HG03342 (cell line): ENCODE data around the gene DDO.

Experiments used
- ATAC-seq: cut with Tn5 transposase; IDR thresholded peaks from one replicate; pipeline ENCODE4 v1.9.1; 2021; ENCODE audit warnings: mild to moderate bottlenecking, moderate library complexity; ENCODE audit not compliant: unreplicated experiment

The DDO gene

DNA sequence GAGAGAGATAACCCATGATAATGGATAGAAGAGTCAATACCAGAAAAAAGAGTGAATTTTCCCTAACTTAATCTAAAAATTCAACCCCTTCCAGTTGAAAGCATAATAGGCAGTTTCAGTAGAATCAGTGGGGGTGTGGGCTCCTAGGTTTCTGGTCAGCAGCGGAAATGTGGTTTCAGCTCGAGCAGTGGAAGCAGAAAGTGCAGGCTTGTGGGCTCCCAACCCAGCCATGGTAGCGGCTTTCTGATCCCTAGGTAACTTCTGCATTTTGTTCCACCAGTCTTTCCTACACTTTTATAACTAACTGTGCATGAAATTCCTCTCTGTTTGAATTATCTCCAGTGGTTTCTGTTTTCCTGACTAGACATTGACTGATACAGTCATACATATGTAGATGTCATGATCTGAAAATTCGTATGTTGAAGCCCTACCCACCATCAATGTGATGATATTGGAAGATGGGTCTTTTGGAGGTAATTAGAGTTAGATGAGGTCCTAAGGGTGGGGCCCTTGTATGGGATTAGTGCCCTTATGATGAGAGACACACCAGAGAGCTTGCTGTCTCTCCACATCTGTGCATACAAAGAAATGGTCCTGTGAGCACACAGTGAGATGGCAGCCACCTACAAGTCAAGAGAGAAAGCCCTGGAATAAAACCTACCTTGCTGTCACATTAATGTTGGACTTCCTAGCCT is 6.5 kb upstream of the DDO start:
- ATAC-seq: no peak

DNA sequence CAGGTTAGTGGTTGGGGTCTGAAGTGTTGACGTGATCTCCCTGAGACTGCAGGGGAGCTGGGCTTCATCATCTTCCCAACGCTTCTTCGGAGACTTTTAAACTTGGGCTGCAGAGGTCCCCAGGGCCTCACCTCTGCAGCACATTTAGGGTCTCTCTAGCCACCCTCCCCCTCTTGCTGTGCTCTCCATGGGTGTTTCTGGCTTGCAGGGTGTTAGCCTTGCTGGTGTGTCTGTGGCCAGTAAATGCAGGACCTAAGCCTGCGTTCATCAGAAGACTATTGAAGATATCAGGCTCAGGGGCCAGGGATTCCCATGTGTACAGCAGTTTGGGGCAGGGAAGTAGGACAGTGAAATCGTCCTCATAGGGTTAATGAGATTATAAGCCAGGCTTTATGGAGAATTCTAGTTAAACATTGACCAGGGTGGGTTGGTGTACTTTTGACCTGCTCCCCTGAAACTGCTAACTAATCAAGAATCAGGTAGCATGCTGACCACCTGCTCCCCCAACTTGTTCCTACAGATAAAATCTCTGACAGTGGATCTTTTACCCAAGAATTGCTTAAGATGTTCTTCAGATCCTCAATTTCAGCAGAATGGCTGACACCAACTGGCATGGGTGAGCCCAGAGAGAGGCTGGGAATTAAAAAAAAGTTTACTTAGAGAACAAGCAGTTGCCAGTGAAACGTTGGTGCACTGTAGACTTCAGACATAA is 3.8 kb upstream of the DDO start:
- ATAC-seq: no peak

DNA sequence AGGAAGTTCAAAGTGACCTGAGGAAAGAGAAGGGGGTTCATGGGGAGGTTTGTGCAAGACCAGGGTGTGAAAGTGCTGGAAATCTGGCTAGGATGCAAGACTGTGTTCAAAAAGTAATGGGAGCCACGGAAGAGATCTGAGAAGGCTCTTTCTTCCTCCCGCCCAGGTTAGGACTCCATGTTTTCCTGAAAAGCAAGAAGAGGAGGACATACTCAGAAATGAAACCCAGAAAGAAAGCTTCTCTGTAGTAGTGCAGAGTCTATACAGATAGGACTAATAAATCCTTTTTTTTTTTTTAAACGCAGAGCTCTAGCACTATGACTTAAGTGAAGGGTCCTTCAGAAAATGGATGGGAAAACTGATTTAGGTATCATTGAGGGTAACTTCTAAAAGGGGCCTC is 3.2 kb upstream of the DDO start:
- no peak for ATAC-seq

DNA sequence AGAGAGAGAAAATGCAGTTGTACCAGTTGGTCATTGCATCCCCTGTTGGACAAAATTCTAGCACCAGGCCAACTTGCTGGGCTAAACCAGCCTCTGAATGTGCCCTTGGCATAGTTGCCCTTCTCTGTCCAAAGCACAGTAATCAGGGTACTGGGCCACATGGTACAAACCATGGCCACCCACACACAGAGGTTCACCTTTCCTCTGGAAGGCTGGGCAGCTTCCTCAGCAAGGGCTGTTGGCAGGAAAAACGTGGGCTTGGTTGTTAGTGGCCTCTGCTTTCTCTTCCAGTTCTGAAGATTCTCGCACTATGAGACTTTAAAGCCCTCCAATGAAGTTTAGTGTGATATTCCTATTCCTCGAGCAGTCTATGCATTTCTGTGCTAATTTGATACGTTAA is 706 bp downstream of the DDO start:
- ATAC-seq: no peak

DNA sequence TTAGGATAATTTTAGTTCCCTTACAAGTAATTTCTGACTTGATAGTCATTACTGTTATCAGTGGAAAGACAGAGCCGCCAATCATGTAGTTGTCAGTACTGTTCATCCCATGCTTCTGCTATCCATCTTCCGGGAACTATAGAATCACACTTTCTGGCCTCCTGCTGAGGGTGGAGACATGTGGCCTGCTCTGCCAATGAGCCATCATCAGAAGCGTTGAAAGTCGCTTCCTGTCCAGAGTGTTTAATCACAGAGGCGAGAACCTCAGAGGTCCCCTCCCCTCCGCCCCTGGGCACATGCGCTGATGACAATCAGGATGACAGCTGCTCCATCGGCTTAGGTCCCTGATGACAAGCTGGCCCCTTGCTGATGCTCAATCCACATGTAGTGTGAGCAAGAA is 3.0 kb downstream of the DDO start:
- ATAC-seq: no peak

DNA sequence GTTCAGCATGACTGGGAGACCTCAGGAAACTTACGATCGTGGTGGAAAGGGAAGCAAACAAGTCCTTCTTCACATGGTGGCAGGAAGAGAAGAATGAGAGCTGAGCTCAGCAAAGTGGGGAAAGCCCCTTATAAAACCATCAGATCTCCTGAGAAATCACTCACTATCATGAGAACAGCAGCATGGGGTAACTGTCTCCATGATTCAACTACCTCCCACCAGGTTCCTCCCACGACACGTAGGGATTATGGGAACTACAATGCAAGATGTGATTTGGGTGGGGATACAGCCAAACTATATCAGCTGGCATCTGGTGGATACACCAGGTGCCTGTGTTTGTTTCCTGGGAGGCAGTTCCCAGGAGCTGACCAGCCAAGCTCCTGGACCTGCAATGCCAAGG is 4.9 kb downstream of the DDO start:
- ATAC-seq: no peak

DNA sequence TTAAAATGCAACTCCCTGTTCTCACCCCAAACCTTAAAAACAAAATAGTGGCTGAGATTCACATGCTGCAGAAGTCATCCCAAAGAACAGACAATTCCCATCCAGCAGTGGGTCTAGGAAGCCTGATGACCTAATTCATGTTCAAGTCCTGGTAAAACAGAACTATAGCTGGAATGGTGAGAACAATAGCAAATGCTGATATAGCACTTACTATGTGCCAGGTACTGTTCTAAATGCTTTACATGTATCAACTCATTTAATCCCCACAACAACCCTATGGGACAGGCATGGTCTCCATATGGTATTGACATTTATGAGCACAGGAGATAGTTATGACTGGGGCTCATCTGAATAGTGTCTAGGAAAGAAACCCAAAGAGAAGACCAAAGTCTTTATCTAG is 5.6 kb downstream of the DDO start:
- ATAC-seq: no peak

DNA sequence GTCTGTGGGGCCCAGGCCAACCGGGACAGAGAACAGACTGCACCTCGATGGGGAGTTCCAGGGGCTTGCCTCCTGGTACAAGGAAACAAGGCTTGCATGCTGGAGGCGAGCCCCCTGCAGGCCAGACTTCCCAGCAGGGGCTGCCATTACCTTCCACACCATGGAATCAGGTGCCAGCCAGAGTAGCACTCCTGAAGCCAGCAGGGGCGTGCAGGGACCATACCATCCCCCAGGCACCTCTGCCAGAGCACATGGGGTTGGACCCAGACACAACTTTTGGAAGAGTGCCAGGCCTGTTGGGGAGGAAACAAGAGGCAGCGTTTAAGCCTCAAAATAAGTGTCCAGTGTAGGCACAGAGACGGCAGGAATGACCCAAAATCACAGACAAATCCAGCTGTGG is 6.5 kb downstream of the DDO start:
- ATAC-seq: no peak

DNA sequence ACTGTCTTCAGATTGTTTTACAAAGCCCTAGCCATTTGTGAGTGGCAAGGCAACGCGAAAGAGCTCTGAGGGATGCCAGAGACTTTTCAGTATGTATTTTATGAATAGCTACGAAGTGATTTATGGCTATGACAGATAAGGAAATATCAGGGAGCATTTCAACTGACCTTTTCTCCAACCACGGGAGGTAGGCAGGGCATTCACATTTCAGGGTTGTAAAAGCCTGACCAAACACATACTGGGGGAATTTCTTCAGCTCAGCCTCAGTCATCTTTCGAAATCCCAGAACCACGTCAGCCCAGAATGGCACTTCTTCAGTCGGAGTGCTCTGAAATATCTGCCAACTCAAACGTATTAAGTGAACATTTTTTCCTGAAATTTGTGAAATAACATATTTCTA is 10.8 kb downstream of the DDO start:
- ATAC-seq: no peak

DNA sequence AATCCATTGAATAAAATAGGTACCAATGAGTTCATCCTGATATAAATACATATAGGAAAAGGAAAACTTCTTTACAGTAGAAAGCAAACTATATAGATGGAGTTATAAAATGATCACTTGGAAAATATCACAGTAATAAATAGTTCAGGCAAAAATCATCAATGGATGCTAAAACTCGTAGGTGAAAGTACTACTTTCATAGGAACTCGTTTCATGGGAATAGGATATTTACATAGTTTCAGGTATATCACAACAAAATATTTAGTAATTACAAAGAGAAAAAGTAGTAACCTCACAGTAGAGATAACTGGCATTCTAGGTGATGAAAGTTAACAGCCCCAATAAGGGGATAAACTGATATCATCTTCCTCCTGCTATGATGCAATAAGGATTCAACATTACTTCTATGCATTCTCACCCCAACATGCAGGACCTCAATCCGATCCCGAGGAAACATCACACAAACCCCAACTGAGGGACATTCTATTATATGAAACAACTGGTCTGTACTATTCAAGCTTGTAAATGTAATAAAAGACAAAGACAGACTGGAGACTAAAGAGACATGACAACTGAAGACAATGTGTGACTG is 13.7 kb downstream of the DDO start:
- ATAC-seq: no peak

DNA sequence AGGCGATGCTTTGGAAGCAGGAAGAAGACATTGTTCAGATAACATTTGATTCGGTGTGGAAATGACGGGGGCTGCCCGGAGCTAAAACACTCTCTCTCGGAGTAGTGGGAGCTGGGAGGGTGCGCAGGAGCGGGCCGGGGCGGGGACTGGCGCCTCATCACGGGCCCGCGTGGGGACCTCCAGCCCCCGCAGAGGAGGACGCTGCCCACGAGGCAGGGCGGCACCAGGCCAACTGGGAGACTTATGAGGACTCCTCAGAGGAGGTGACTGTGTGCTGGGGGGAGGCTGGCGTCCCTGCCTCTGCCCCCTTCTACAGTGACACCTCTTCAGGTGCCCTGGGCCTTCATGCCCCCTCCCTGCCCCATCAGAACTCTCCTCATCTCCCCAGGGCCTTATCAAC is 15.2 kb downstream of the DDO start:
- ATAC-seq: no peak

DNA sequence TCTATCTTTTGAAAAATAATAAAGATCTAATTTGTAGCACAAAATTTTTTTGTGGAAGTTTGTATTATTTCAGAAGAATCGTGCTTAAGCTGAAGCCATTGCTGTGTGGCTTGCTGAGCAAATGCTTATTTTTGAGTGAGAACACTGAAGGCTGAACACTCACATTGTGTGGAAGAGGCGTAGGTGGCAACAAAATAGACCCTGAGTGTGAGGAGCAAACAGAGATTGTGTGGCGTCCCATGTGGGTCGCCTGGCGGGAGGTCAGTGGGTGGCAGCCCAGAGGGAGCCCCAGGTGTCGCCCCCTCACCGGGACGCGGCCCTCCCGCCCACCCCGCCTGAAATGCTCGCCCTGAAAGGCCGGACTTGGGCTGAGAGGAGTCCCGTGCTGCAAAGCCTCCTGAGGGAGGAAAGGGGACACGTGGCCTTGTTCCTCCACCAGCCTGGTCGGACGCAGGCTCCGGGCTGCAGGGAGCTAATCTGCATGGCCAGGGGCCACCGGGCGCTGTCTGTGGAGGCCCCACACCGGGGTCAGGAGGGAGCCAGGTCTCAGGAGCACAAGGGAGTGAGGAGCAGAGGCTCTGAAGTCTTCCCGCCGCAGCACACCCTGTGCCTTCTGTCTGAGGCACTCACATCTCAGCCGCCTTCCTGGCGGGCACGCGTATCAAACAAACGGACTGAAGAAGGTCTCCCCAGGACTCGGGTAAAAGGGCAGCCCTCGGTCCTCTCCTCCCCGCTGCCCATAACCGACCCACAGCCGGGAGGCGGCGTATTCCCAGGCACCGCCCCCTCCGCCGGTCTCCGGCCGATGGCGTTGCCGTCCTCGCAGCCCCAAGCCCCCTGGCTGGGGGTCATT is 15.9 kb downstream of the DDO start:
- no peak for ATAC-seq

DNA sequence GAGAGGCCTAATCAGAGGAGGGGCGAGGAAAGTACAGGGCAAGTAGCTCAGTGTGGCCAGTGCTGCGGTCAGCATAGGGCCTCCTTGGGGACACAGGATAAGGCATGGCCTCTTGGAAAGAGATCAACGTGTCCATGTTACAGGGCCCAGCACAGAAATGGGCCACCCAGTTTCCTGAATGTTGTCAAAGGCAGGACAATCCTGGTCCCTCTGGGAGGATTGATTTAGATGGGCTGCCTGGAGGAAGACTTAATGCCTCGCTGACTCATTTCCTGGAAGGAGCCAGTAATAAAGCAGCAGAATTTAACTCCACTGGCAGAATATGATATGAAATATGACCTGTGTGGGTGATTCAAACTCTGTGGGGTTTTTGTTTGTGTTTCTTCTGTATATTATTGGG is 16.6 kb downstream of the DDO start:
- ATAC-seq: no peak

DNA sequence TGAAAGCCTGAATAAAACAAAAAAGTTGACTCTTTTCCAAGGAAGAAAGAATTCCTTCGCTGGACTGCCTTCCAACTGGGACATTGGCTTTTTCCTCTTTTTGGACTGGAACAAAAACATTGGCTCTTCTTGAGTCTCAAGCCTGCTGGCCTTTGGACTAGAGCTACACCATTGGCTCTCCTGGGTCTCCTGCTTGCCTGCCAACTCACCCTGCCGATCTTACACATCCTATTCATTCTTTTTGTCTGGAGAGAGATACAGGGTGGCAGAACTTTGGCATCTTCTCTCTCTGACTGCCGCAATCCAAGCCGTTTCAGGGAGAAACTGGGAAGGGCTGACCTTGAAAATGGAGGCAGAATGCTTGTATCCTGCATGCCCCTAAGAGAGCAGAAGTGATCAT is 20.2 kb downstream of the DDO start:
- ATAC-seq: no peak

DNA sequence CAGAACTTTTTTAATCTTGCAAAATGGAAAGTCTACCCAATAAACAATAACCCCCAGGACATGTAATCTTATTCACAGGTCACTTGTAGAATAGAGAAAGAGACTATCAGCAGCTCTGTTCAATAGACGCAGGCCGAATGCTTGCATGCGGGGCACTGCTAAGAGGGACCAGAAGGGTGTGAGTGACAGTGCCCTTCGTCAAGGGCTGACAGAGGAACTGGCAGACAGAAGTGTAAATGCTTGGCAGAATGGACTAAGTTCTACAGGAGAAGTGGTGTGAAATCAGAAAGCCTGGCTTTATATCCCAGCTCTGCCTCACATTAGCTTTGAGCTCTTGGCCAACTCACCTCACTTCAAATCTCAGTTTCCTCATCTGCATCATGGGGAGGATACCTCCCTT is 21.0 kb downstream of the DDO start:
- ATAC-seq: no peak

DNA sequence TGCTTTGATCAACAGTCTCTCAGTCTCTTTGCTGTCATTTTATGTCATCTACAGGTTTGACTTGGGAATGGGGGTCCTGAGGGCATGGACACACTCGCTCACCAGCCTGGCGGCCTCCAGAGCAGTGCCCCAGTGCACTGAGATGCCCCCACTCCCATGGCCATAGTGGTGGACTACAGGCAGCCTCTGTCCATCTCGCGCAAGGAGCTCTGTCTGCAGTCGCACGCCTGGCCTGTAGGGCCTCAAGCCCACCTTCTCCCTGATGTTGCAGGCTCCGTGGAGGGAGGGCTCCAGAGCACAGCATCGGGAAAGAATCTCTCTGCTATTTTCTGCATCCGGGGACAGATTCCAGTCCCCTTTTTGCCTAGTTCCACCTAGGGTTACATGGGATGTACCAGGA is 22.6 kb downstream of the DDO start:
- no peak for ATAC-seq

DNA sequence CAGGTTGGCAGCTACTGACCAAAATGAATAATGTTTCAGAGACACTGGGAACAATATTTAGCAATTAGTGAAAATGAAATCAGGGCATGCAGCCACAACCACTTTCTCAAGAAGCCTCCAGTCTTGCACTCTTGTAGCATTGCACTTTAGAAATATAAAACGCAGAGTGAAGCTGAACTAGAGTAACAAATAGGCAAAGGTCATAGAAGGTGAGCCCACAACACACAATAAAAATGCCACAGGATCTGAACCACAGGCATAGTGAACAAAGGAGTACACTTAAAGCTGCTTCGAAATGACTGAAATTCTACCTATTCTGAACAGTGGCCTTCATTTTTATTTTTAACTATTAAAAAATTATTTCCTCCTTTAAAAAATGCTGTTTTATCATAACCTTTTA is 25.0 kb downstream of the DDO start:
- ATAC-seq: no peak

DNA sequence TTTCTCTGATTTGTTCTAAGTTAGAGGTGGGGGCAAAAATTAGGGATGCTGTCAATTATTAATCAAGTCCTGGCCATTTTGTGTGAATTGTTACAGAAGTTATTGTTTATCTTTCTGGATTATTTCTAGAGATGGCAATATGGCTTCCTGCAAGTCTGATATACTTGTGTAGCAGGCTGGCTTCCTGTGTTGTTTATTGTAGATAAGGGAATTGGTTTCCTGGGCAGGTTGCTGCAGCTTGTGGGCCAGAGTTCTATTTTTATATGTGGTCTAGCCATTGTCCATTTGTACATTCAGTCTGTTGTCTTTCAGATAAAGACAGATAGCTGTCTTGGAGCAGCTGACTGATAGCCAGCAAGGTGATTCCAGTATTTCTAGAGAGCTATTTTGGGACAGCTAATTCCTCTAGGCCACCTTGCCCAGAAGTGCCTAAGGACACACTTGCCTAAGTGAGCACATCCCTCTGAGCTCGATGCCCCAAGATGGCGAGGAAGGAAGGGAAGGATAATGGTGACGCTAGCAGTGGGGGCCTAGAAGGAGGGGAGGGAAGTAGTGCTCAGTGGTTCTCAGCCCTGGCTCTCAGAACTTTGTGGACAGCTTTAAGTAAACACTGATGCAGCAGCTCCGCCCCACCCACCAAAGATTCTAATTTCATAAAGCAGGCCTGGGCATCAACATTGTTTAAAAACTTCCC is 25.5 kb downstream of the DDO start:
- no peak for ATAC-seq

DNA sequence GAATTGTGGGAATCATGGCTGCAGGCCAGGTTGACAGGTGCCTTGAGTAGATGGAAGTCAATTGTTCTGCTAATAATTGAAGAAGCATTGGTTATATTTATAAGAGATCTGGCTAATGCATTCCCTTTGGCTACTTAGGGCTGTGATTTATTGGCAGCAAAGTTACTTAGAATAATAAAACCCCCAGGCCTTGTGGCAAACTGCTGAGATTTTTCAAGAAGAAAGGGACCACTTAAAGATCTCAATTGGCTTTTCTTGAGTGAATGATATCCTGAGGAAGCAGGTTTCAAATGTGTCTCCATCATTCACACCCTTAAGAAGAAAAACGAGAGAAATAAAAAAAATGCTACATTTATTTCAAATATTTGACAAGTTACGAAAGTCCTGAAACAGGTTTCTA is 27.4 kb downstream of the DDO start:
- ATAC-seq: no peak

DNA sequence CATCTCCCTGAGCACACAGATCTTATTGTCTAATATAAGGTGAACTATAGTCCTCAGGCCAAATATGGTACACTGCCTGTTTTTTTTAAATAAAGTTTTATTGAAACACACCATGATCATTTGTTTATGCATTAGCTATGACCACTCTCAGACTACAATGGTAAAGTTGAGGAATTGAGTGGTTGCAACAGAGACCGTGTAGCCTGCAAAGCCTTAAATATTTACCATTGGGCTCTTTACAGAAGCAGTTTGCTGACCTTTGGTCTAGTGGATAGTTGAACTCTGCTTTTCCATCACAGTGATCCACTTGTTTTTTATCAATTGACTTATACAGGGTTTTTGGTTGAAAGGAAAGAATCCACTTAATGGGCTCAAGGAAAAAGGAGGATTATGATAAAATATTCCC is 29.9 kb downstream of the DDO start:
- ATAC-seq: no peak

DNA sequence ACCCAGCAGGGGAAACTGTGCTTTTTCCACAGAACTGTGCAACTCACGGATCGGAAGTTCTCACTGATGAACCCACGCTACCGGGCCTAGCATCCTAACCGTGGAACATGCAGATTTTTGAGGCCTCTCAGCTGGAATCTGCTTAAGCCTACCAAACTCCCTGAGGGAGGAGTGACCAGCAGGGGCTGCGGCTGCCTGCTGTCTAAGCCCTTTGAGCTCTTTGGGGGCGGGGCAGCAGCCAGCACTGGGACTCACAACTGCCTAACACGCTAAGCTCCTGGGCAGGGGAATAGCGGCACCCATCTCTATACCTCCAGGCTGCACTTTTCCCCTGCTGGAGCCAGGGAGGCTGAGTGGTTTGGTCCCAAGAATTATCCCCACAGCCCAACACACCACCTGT is 36.8 kb downstream of the DDO start:
- ATAC-seq: no peak
